Prostate gland (tissue), 2 donors: Measurements from ENCODE around the gene CFAP54.

Source experiments
- CTCF ChIP-seq, 4 experiments: fragments of 200-600 bp in 2 of 4; fragments of 450-650 bp in 2 of 4; sonication (generic) in 2 of 4; IDR thresholded peaks; 1 replicate in 3 of 4; 2 replicates in 1 of 4; pipeline ENCODE4 v1.5.1; 2016 to 2019; ENCODE audit warnings: antibody characterized with exemption in 4 of 4, mild to moderate bottlenecking in 2 of 4, moderate library complexity in 2 of 4
- POLR2AphosphoS5 ChIP-seq: sonication (generic); formaldehyde crosslinking; IDR thresholded peaks from one replicate; pipeline ENCODE4 v1.6.1; 2017; ENCODE audit warnings: antibody characterized with exemption

- TF ChIP-seq CTCF (IDR thresholded peaks at IDR 0.05) (no peak), POLR2AphosphoS5 (no peak)
Measured at GRCh38 chr12:96496944-96497343, 7.6 kb downstream of the CFAP54 start.
